ENCODE results near the gene ADAD1. TPM values are rescaled to one million over a fixed set of nuclear protein-coding genes. Genes with fewer than 3 reads are reported as not detected.

The ADAD1 gene
- total RNA-seq, 2 experiments from 2014 or later, result not detected

DNA sequence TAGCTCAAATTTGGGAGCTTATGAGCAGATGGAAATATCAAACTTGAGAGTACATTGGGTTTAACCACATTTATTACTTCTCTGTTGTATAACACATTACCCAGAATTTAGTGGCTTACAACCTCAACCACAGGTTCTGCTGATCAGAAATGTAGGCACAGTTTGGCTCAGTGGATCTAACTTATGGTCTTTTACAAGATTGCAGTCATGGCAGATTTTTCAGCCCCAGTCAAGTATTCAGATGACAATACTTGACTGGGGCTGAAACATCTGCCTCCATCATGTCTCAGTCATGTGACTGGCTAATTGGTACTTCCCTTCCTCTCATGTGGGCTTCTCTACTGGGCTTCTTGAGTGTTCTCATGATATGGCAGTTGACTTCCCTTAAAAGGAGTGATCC, 44.0 kb upstream of the ADAD1 start:
- no peak overlapping the region for H2AFZ ChIP-seq (ENCODE audit: low read length)
- no peak for TF ChIP-seq EZH2phosphoT487 (IDR thresholded peaks at IDR 0.05; ENCODE audit: borderline replicate concordance, low read depth, low read length)
- TF ChIP-seq, protein P1, sequence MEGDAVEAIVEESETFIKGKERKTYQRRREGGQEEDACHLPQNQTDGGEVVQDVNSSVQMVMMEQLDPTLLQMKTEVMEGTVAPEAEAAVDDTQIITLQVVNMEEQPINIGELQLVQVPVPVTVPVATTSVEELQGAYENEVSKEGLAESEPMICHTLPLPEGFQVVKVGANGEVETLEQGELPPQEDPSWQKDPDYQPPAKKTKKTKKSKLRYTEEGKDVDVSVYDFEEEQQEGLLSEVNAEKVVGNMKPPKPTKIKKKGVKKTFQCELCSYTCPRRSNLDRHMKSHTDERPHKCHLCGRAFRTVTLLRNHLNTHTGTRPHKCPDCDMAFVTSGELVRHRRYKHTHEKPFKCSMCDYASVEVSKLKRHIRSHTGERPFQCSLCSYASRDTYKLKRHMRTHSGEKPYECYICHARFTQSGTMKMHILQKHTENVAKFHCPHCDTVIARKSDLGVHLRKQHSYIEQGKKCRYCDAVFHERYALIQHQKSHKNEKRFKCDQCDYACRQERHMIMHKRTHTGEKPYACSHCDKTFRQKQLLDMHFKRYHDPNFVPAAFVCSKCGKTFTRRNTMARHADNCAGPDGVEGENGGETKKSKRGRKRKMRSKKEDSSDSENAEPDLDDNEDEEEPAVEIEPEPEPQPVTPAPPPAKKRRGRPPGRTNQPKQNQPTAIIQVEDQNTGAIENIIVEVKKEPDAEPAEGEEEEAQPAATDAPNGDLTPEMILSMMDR (conservative IDR thresholded peaks at IDR 0.05; ENCODE audit: low read length), result no peak
- H3K4me3 ChIP-seq (ENCODE audit: low read depth, low read length, poor library complexity, severe bottlenecking), result no peak overlapping the region
- ChIA-PET CTCF (ENCODE audit: unreplicated experiment) (no interaction called here), POLR2A (interaction anchor here (1.4 kb wide), 1 partner anchor 12 kb away, joined by 3 read pairs; no protein-coding TSS in a partner anchor)
- no peak for DNase-seq (ENCODE audit: low spot score)
- H3K79me2 ChIP-seq (ENCODE audit: insufficient read depth, low read depth, low read length), result no peaks in the 10 kb centered on the region
- no peaks in the 10 kb centered on the region for H4K20me1 ChIP-seq (ENCODE audit: insufficient read depth, low read length)
- intact Hi-C loops (cut with micrococcal nuclease; ENCODE audit: unreplicated experiment), result no loop called here
- no peaks in the 10 kb centered on the region for H3K4me1 ChIP-seq (ENCODE audit: insufficient read depth, low read length, poor library complexity, severe bottlenecking)
- no peaks in the 10 kb centered on the region for H3K9me2 ChIP-seq (ENCODE audit: insufficient read depth, low read length)
- no TSS peak for BruUV-seq (replicated peaks)
- peaks cover 29% of the 10 kb centered on the region for H3K36me3 ChIP-seq (ENCODE audit: insufficient read depth, low read length)
- no peak overlapping the region for H3K4me2 ChIP-seq (ENCODE audit: low read length)
- no peaks in the 10 kb centered on the region for H3K9me3 ChIP-seq (ENCODE audit: low read length)
- H3K27ac ChIP-seq (ENCODE audit: low read depth, low read length, poor library complexity, severe bottlenecking), result no peak overlapping the region

DNA sequence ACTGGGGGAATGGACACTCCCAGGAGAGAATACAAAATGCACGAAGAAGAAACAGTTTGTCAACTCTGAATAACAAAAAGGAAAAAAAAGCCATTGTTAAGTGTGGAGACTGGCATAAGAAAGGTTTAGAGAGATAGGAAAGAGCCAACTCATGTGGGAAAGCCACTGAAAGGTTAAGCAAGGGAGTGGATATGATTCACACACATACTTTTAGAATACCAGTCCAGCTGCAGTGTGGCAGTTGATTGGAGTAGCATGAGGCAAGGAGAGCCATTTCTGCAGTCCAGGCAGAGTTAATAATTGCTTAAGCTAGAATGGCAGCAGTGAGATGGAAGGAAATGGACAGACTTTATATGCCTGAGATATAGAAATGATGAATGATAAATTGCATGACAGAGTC, 36.9 kb upstream of the ADAD1 start:
- Histone ChIP-seq H3K9me2 (ENCODE audit: insufficient read depth, low read length) (no peaks in the 10 kb centered on the region), H2AFZ (ENCODE audit: low read length) (no peak overlapping the region), H3K79me2 (ENCODE audit: insufficient read depth, low read depth, low read length) (no peaks in the 10 kb centered on the region), H4K20me1 (ENCODE audit: insufficient read depth, low read length) (no peaks in the 10 kb centered on the region; the same call in 1 of the 2 replicates), H3K36me3 (ENCODE audit: insufficient read depth, low read length) (peaks cover 7% of the 10 kb centered on the region), H3K4me2 (ENCODE audit: low read length) (no peak overlapping the region), H3K9me3 (ENCODE audit: low read length) (no peaks in the 10 kb centered on the region), H3K4me3 (ENCODE audit: low read depth, low read length, poor library complexity, severe bottlenecking) (no peak overlapping the region), H3K27ac (ENCODE audit: low read depth, low read length, poor library complexity, severe bottlenecking) (no peak overlapping the region), H3K4me1 (ENCODE audit: insufficient read depth, low read length, poor library complexity, severe bottlenecking) (no peaks in the 10 kb centered on the region)
- no TSS peak for BruUV-seq (replicated peaks)
- POLR2A ChIA-PET, result interaction anchor here (1.0 kb wide), 1 partner anchor 15 kb away, joined by 5 read pairs; no protein-coding TSS in a partner anchor
- no peak for DNase-seq (ENCODE audit: low spot score)
- CTCF ChIA-PET (ENCODE audit: unreplicated experiment), result no interaction called here
- intact Hi-C loops (cut with micrococcal nuclease; ENCODE audit: unreplicated experiment), result no loop called here
- TF ChIP-seq, protein P1 (conservative IDR thresholded peaks at IDR 0.05; ENCODE audit: low read length), result no peak
- TF ChIP-seq EZH2phosphoT487 (IDR thresholded peaks at IDR 0.05; ENCODE audit: borderline replicate concordance, low read depth, low read length), result no peak

DNA sequence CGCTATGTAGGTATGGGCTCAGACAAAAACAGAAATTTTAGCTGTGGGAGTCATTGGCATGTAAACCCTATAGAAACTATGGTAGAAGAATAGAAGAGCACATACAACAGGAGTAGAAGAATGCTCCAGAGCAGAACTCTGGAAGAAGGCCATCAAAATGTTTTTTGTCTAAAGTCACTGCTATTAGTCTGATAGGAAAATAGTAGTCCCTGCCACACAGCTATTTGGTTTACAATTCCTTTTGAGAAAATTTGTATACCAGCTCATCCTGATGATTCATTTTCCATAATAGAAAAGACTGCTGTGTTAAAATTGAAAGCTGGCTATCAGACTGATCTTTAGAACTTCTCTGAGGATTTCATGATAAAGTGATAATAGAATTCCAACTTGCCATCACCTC, 32.8 kb upstream of the ADAD1 start:
- H3K4me2 ChIP-seq (ENCODE audit: low read length), result no peak overlapping the region
- H3K27ac ChIP-seq (ENCODE audit: low read depth, low read length, poor library complexity, severe bottlenecking), result no peak overlapping the region
- H3K36me3 ChIP-seq (ENCODE audit: insufficient read depth, low read length), result peaks cover 37% of the 10 kb centered on the region
- no peak overlapping the region for H2AFZ ChIP-seq (ENCODE audit: low read length)
- no peak overlapping the region for H3K4me3 ChIP-seq (ENCODE audit: low read depth, low read length, poor library complexity, severe bottlenecking)
- DNase-seq (ENCODE audit: low spot score), result no peak
- POLR2A ChIA-PET, result no interaction called here
- intact Hi-C loops (cut with micrococcal nuclease; ENCODE audit: unreplicated experiment), result no loop called here
- no peaks in the 10 kb centered on the region for H3K9me2 ChIP-seq (ENCODE audit: insufficient read depth, low read length)
- no peaks in the 10 kb centered on the region; the same call in 1 of the 2 replicates for H4K20me1 ChIP-seq (ENCODE audit: insufficient read depth, low read length)
- no peak for TF ChIP-seq EZH2phosphoT487 (IDR thresholded peaks at IDR 0.05; ENCODE audit: borderline replicate concordance, low read depth, low read length)
- TF ChIP-seq, protein P1 (conservative IDR thresholded peaks at IDR 0.05; ENCODE audit: low read length), result no peak
- no peaks in the 10 kb centered on the region for H3K9me3 ChIP-seq (ENCODE audit: low read length)
- no peaks in the 10 kb centered on the region for H3K79me2 ChIP-seq (ENCODE audit: insufficient read depth, low read depth, low read length)
- H3K4me1 ChIP-seq (ENCODE audit: insufficient read depth, low read length, poor library complexity, severe bottlenecking), result no peaks in the 10 kb centered on the region
- no TSS peak for BruUV-seq (replicated peaks)
- CTCF ChIA-PET (ENCODE audit: unreplicated experiment), result no interaction called here
